ENCODE results near the gene RTL5. TPM values are rescaled to one million over a fixed set of nuclear protein-coding genes. Genes with fewer than 3 reads are reported as not detected.

The RTL5 gene
- total and polyA plus RNA-seq, 9 donors, result 3.6 to 17.6 (median 14.4) TPM

DNA sequence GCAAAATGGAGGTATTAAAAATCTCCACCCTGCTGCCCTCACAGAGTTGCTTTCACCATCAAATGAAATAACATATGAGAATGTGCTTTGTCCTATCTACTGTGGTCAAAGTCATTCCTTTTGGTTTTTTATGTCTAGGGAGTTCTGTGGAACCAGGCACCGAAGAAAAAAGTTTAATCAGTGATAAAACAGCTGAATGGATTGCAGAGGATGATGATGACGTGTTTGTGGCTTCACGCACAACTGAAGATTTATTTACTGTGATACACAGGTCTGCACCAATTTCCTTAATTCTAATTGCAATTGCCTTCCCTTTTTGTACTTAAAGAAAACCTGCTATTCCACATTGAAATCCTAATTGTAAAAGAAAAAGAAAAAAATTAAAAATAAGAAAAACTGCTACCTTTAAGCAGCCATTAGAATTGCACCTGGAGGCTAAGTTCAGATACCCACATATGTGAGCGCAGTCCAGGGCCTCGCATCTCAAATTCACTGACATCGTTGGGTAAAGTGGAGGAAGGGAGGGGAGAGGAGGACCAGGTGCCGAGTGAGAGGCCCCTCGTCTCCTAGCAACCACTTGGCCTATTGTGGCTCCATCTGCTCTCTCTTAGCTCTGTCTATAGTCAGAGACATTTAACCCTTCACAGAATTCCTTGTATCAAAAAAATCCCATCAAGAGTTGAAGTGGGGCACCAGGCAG is 10.5 kb upstream of the RTL5 start:
- H3K9me3 ChIP-seq, result no peaks in the 10 kb centered on the region
- no peaks in the 10 kb centered on the region for H3K4me1 ChIP-seq (ENCODE audit: insufficient read depth)
- H3K36me3 ChIP-seq, result no peaks in the 10 kb centered on the region
- intact Hi-C loops (cut with DNase I), result no loop called here
- no peak overlapping the region for H3K4me3 ChIP-seq
- WGBS, 3 donors, result 52 to 56% (median 53%) methylated on average over 8 of the region's 8 CpGs
- DNase-seq, result no peak
- no peaks in the 10 kb centered on the region for H3K27me3 ChIP-seq
- H3K27ac ChIP-seq, result no peak overlapping the region
- TF ChIP-seq, protein P1, sequence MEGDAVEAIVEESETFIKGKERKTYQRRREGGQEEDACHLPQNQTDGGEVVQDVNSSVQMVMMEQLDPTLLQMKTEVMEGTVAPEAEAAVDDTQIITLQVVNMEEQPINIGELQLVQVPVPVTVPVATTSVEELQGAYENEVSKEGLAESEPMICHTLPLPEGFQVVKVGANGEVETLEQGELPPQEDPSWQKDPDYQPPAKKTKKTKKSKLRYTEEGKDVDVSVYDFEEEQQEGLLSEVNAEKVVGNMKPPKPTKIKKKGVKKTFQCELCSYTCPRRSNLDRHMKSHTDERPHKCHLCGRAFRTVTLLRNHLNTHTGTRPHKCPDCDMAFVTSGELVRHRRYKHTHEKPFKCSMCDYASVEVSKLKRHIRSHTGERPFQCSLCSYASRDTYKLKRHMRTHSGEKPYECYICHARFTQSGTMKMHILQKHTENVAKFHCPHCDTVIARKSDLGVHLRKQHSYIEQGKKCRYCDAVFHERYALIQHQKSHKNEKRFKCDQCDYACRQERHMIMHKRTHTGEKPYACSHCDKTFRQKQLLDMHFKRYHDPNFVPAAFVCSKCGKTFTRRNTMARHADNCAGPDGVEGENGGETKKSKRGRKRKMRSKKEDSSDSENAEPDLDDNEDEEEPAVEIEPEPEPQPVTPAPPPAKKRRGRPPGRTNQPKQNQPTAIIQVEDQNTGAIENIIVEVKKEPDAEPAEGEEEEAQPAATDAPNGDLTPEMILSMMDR (IDR thresholded peaks at IDR 0.05), result no peak
- TF ChIP-seq EP300 (IDR thresholded peaks at IDR 0.05), result no peak

DNA sequence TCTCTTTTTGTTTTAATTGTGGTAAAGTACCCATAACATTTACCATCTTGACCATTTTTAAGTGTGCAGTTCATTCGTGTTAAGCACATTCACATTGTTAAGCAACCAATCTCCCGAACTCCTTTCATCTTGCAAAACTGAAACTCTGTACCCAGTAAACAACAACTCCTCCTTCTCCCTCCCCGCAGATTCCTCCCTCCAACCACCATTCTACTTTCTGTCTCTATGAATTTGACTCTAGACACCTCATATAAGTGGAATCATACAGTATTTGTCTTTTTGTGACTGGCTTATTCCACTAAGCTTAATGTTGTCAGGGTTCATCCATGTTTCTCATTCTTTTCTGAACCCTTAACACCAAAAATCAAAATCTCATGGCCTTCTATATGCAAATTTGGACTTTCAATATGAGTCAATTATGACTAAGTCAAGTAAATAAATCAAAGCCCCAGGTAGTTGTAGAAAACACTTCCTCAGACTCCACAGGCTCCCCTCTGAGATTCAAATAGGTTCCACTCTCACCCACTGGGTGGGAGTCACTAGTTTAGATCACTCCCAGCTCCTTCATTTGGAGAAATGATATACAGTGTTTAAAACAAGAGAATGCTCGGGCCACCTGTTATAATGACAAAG is 9.8 kb upstream of the RTL5 start:
- TF ChIP-seq, protein P1 (IDR thresholded peaks at IDR 0.05), result no peak
- TF ChIP-seq POLR2A (IDR thresholded peaks at IDR 0.05) (no peak), EP300 (IDR thresholded peaks at IDR 0.05) (no peak)

DNA sequence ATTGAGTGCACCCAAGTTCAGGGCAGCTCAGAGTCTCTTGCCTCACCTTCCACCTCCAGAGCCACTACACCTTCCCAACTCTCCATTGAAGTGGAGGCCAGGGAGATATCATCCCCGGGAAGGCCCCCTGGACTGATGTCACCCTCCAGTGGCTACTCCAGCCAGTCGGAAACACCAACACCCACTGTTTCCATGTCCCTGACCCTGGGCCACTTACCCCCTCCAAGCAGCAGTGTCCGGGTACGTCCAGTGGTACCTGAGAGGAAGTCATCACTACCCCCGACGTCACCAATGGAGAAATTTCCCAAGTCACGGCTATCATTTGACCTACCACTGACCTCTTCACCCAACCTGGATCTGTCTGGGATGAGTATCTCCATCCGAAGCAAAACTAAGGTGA is 7.8 kb upstream of the RTL5 start:
- no peaks in the 10 kb centered on the region for H3K4me1 ChIP-seq (ENCODE audit: insufficient read depth)
- TF ChIP-seq, protein P1 (IDR thresholded peaks at IDR 0.05), result no peak
- TF ChIP-seq EP300 (IDR thresholded peaks at IDR 0.05), result no peak
- no peak for TF ChIP-seq POLR2A (IDR thresholded peaks at IDR 0.05)
- no peaks in the 10 kb centered on the region for H3K36me3 ChIP-seq
- DNase-seq, result no peak
- intact Hi-C loops (cut with DNase I), result no loop called here
- 83 to 93% (median 88%) methylated on average over 8 of the region's 8 CpGs for WGBS, 3 donors
- H3K27me3 ChIP-seq, result no peaks in the 10 kb centered on the region
- no peaks in the 10 kb centered on the region for H3K9me3 ChIP-seq
- no peak overlapping the region for H3K4me3 ChIP-seq
- H3K27ac ChIP-seq, result no peak overlapping the region

More for the DNA sequence above, 9.8 kb upstream of the RTL5 start:
- no peaks in the 10 kb centered on the region for H3K9me3 ChIP-seq
- no peaks in the 10 kb centered on the region for H3K36me3 ChIP-seq
- no peaks in the 10 kb centered on the region for H3K4me1 ChIP-seq (ENCODE audit: insufficient read depth)
- 48 to 54% (median 53%) methylated on average over 4 of the region's 4 CpGs for WGBS, 3 donors
- DNase-seq, result no peak
- no peaks in the 10 kb centered on the region for H3K27me3 ChIP-seq
- no peak overlapping the region for H3K27ac ChIP-seq
- no peak overlapping the region for H3K4me3 ChIP-seq
- intact Hi-C loops (cut with DNase I), result no loop called here

DNA sequence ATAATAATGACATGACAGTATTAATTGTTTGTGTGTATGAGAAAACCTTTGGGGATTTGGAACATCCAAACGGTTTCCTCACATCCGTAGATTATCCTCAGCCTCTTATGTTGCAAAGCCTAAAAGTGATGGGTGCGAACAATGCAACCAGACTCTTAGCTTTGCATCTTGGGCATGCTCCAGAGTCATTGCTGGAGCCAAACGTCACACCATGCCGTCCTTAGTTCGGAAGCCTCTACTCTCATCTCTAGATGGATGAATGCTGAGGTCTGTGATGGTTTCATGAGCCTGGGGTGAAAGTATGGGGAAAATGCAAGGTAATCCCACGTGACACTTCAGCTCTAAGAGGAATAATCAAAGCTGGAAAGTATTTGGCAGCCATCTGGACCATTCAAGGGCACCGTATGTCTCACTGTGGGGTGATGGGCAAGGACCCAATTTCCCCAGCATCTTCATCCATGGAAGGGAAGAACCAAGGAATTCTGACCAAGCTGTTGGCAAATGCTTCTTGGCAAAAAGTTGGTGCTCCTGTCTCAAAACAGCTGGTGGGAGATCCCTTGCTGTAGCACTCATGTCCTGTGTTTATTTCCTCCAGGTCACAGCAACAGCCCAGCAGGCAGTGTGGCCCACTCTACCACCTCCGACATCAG is 6.3 kb upstream of the RTL5 start:
- Histone ChIP-seq H3K9me3 (no peaks in the 10 kb centered on the region), H3K4me3 (no peak overlapping the region), H3K36me3 (no peaks in the 10 kb centered on the region), H3K4me1 (ENCODE audit: insufficient read depth) (no peaks in the 10 kb centered on the region), H3K27ac (no peak overlapping the region), H3K27me3 (no peaks in the 10 kb centered on the region)
- TF ChIP-seq, protein P1 (IDR thresholded peaks at IDR 0.05), result no peak
- DNase-seq, result no peak
- intact Hi-C loops (cut with DNase I), result no loop called here
- WGBS, 3 donors, result 73 to 78% (median 75%) methylated on average over 9 of the region's 9 CpGs
